Naive thymus-derived CD4-positive, alpha-beta T cell (primary cell): ENCODE data around the gene ATF7IP. TPM values are rescaled to one million over a fixed set of nuclear protein-coding genes. Genes with fewer than 3 reads are reported as not detected.

Experiments used
- ATAC-seq: fragments of 150-1000 bp; cut with Tn5 transposase; 2 replicates; pipeline ENCODE4 v1.10.0; 2021; ENCODE audit warnings: mild to moderate bottlenecking, moderate library complexity
- CTCF ChIA-PET: fragments of 350-600 bp; sonication (Branson Sonifier 250); formaldehyde crosslinking; loops from one replicate; lab custom pipeline; 2021; ENCODE audit warnings: antibody characterized with exemption; lab: Charles Lee
- POLR2A ChIA-PET: fragments of 350-600 bp; sonication (Branson Sonifier 250); formaldehyde crosslinking; loops from one replicate; lab custom pipeline; 2021; ENCODE audit warnings: antibody characterized with exemption, inconsistent platforms; lab: Charles Lee
- DNase-seq, 9 donors: peaks; one replicate each; pipeline versions ENCODE4 v3.0.0 to v3.0.0-alpha.2; 2020 to 2022; ENCODE audit warnings: mixed read lengths in 1 of 9
- H3K27ac ChIP-seq: one replicate; pipeline ENCODE4 v1.7.0; 2013; ENCODE audit warnings: mild to moderate bottlenecking, low read depth, low read length, moderate library complexity
- H3K27me3 ChIP-seq, 2 donors: one replicate each; pipeline ENCODE4 v1.7.0; 2013; ENCODE audit warnings: low read length in 2 of 2, mild to moderate bottlenecking in 2 of 2, moderate library complexity in 2 of 2; ENCODE audit not compliant: control insufficient read depth in 2 of 2, insufficient read depth in 2 of 2
- H3K36me3 ChIP-seq, 3 experiments: 1 replicate in 2 of 3; 2 replicates in 1 of 3; pipeline ENCODE4 v1.7.0; 2013; ENCODE audit warnings: low read length in 3 of 3, mild to moderate bottlenecking in 3 of 3, moderate library complexity in 1 of 3; ENCODE audit not compliant: insufficient read depth in 3 of 3, control insufficient read depth in 2 of 3
- H3K4me1 ChIP-seq, 2 donors: one replicate each; pipeline ENCODE4 v1.7.0; 2013; ENCODE audit warnings: low read length in 2 of 2, mild to moderate bottlenecking in 2 of 2, moderate library complexity in 1 of 2; ENCODE audit not compliant: control insufficient read depth in 2 of 2, insufficient read depth in 2 of 2
- H3K4me3 ChIP-seq: 2 replicates; pipeline ENCODE4 v1.7.0; 2013; ENCODE audit warnings: mild to moderate bottlenecking, low read length
- H3K9me3 ChIP-seq, 3 experiments: 1 replicate in 2 of 3; 2 replicates in 1 of 3; pipeline ENCODE4 v1.7.0; 2013; ENCODE audit warnings: low read length in 3 of 3; ENCODE audit not compliant: control insufficient read depth in 2 of 3
- H3K27ac Mint-ChIP-seq, 9 donors: one replicate each; pipeline ENCODE4 v1.8.0; 2020 to 2022; ENCODE audit warnings: mixed read lengths in 9 of 9, mild to moderate bottlenecking in 8 of 9, moderate library complexity in 5 of 9, inconsistent platforms in 2 of 9
- H3K27me3 Mint-ChIP-seq, 5 donors: one replicate each; pipeline ENCODE4 v1.8.0; 2021 to 2022; ENCODE audit warnings: mixed read lengths in 5 of 5, mild to moderate bottlenecking in 1 of 5
- H3K36me3 Mint-ChIP-seq, 5 donors: one replicate each; pipeline ENCODE4 v1.8.0; 2020 to 2022; ENCODE audit warnings: mixed read lengths in 5 of 5, mild to moderate bottlenecking in 3 of 5, inconsistent platforms in 1 of 5
- H3K4me1 Mint-ChIP-seq, 7 donors: one replicate each; pipeline ENCODE4 v1.8.0; 2020 to 2022; ENCODE audit warnings: mixed read lengths in 7 of 7, mild to moderate bottlenecking in 3 of 7, inconsistent platforms in 1 of 7
- H3K4me3 Mint-ChIP-seq, 10 donors: one replicate each; pipeline ENCODE4 v1.8.0; 2020 to 2022; ENCODE audit warnings: mild to moderate bottlenecking in 10 of 10, mixed read lengths in 10 of 10, moderate library complexity in 6 of 10, inconsistent platforms in 2 of 10
- H3K9me3 Mint-ChIP-seq, 11 donors: one replicate each; pipeline ENCODE4 v1.8.0; 2020 to 2022; ENCODE audit warnings: mixed read lengths in 11 of 11, mild to moderate bottlenecking in 4 of 11, inconsistent platforms in 1 of 11, moderate library complexity in 1 of 11
- intact Hi-C, 2 donors: fragments of 100-400 bp; cut with micrococcal nuclease; formaldehyde crosslinking; loops; one replicate each; pipeline ENCODE4 v1.15.1; 2023
- polyA plus RNA-seq, 2 donors: library from polyadenylated mRNA; unstranded; fragments of 300-500 nt; fragmentation: Illumina TruSeq; gene quantifications; one replicate each; pipeline ENCODE4 v1.2.3, GENCODE V29; 2021
- total RNA-seq, 6 experiments: library from RNA in 5 of 6; stranded (reverse) in 5 of 6; gene quantifications; 1 replicate in 5 of 6; 2 replicates in 1 of 6; pipeline ENCODE4 v1.2.3 and lab custom pipeline; 2021 to 2026

The ATF7IP gene
- total and polyA plus RNA-seq, 7 experiments from 2014 or later = 92.7 to 181 (median 134) TPM

GRCh38 chr12:14367040-14367661 lies 1.7 kb downstream of the ATF7IP start:
- Mint-ChIP-seq H3K4me1 (peaks cover 22 to 64% (median 46%) of the 10 kb centered on the region in 7 donors), H3K27me3 (peaks cover 0 to 2% (median 0%) of the 10 kb centered on the region in 5 donors), H3K4me3 (peak overlapping the region; percentile 78 to 97 (median 88)), H3K27ac (peak overlapping the region; percentile 88 to 98 (median 94)), H3K36me3 (peaks cover 0 to 23% (median 13%) of the 10 kb centered on the region in 5 donors), H3K9me3 (peaks cover 0 to 13% (median 1%) of the 10 kb centered on the region in 11 donors)
- CTCF ChIA-PET = interaction anchor here (2.6 to 2.9 kb wide), 3 partner anchors 19 to 50 kb away, joined by 16 to 33 read pairs (median 31); no protein-coding TSS in a partner anchor
- no peaks in the 10 kb centered on the region for H3K36me3 ChIP-seq
- peak overlapping the region; percentile 84 for H3K27ac ChIP-seq
- peaks cover 25 to 30% of the 10 kb centered on the region in 2 donors for H3K4me1 ChIP-seq
- peak overlapping the region; percentile 83 for H3K4me3 ChIP-seq
- no peaks in the 10 kb centered on the region for H3K27me3 ChIP-seq
- intact Hi-C loops = loop anchor here (1.0 to 5.0 kb wide), 7 partner anchors 9 to 1642 kb away; partner anchors contain the start of genes GSG1 (in 1 of the 2) and STRAP (in 1 of the 2)
- peak in 7 of 9 donors; percentile 36 to 77 (median 65) for DNase-seq
- H3K9me3 ChIP-seq = no peaks in the 10 kb centered on the region
- peak; percentile 49 for ATAC-seq
- POLR2A ChIA-PET = interaction anchor here (2.0 to 2.7 kb wide), 10 partner anchors 9 to 436 kb away, joined by 9 to 98 read pairs (median 42); partner anchors contain the start of genes C12orf60 and WBP11

- H3K27ac Mint-ChIP-seq = peak overlapping the region in 7 of 9 donors; percentile 79 to 92 (median 87)
- DNase-seq (peak in 1 of 9 donors; percentile 13), ATAC-seq (no peak)
- peaks cover 33 to 40% of the 10 kb centered on the region in 2 donors for H3K4me1 ChIP-seq
- no peaks in the 10 kb centered on the region for H3K36me3 ChIP-seq
- H3K9me3 Mint-ChIP-seq = peaks cover 0 to 13% (median 1%) of the 10 kb centered on the region in 11 donors
- peaks cover 0 to 2% (median 0%) of the 10 kb centered on the region in 5 donors for H3K27me3 Mint-ChIP-seq
- POLR2A ChIA-PET = interaction anchor here (0.6 to 5.8 kb wide), 4 partner anchors 16 to 1369 kb away, joined by 3 to 84 read pairs (median 8); no protein-coding TSS in a partner anchor
- intact Hi-C loops = loop anchor here (5.0 kb wide), 3 partner anchors 273 to 1267 kb away; partner anchors contain the start of gene GSG1 (in 1 of the 2)
- CTCF ChIA-PET = interaction anchor here (1.1 to 2.6 kb wide), 3 partner anchors 15 to 112 kb away, joined by 3 to 12 read pairs (median 4); no protein-coding TSS in a partner anchor
- H3K27ac ChIP-seq = peak overlapping the region; percentile 84
- peak overlapping the region in 9 of 10 donors; percentile 40 to 76 (median 69) for H3K4me3 Mint-ChIP-seq
- H3K4me3 ChIP-seq = no peak overlapping the region
- peaks cover 36 to 78% (median 61%) of the 10 kb centered on the region in 7 donors for H3K4me1 Mint-ChIP-seq
- peaks cover 0 to 23% (median 17%) of the 10 kb centered on the region in 5 donors for H3K36me3 Mint-ChIP-seq
- H3K27me3 ChIP-seq = no peaks in the 10 kb centered on the region
- H3K9me3 ChIP-seq = no peaks in the 10 kb centered on the region
Observed at GRCh38 chr12:14369311-14369710, 3.8 kb downstream of the ATF7IP start.

DNA sequence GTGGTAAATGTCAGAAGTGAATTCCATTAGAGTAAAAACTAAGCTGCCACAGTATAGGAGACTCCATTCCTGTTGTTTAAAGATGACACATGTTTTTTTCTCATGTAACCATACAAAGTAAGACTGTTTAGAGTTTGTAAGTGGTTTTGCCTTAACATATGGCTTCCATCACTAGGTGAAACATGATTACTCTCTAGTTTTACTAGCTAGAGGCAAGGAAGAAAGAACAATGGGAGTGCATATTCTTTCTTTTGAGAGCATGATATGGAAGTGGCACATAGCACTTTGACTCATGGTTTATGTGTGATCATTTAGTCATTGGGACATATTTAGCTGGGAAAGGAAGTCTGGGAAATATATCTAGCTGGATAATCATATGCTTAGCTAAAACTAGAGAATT lies 7.7 kb downstream of the ATF7IP start:
- intact Hi-C loops = loop anchor here in 1 of 2 donors (1.0 kb wide), 1 partner anchor 9 kb away; no protein-coding TSS in a partner anchor
- peak overlapping the region in 9 of 10 donors; percentile 10 to 81 (median 58) for H3K4me3 Mint-ChIP-seq
- peak overlapping the region; percentile 21 to 88 (median 74) for H3K27ac Mint-ChIP-seq
- H3K9me3 Mint-ChIP-seq = peaks cover 0 to 6% (median 0%) of the 10 kb centered on the region in 11 donors
- H3K27ac ChIP-seq = peak overlapping the region; percentile 31
- ChIA-PET CTCF (interaction anchor here (0.6 to 1.9 kb wide), 5 partner anchors 8 to 135 kb away, joined by 3 to 7 read pairs (median 4); no protein-coding TSS in a partner anchor), POLR2A (interaction anchor here (1.0 to 5.8 kb wide), 6 partner anchors 8 to 397 kb away, joined by 3 to 84 read pairs (median 8); partner anchors contain the start of gene ATF7IP)
- ATAC-seq (peak; percentile 27), DNase-seq (no peak)
- H3K36me3 ChIP-seq = no peaks in the 10 kb centered on the region
- peaks cover 0 to 44% (median 25%) of the 10 kb centered on the region in 5 donors for H3K36me3 Mint-ChIP-seq
- H3K4me3 ChIP-seq = no peak overlapping the region
- no peaks in the 10 kb centered on the region for H3K9me3 ChIP-seq
- H3K27me3 ChIP-seq = no peaks in the 10 kb centered on the region
- H3K4me1 ChIP-seq = peaks cover 35 to 41% of the 10 kb centered on the region in 2 donors
- H3K4me1 Mint-ChIP-seq = peaks cover 30 to 78% (median 71%) of the 10 kb centered on the region in 7 donors
- no peaks in the 10 kb centered on the region for H3K27me3 Mint-ChIP-seq

DNA sequence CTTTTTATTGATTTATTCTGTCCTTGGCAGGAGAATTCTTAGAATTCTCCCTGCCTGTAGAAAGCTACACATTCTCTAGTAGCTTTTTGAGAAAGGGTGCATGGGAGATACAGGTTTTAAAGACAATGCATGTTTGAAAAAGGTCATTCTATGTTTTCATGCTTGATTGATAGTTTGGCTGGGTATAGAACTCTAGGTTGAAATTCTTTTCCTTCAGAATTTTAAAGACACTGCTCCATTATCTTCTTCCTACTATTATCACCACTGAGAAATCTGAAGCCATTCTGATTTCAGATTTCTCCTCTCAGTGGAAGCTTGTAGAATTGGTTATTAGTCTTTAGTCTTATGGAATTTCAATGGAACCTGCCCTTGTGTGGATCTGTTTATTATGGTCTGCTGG lies 14.0 kb downstream of the ATF7IP start:
- Mint-ChIP-seq H3K4me1 (peaks cover 21 to 64% (median 54%) of the 10 kb centered on the region in 7 donors), H3K27ac (peak overlapping the region in 4 of 9 donors; percentile 21 to 73 (median 46)), H3K4me3 (peak overlapping the region in 1 of 10 donors; percentile 18), H3K9me3 (peaks cover 7 to 40% (median 22%) of the 10 kb centered on the region in 11 donors), H3K27me3 (no peaks in the 10 kb centered on the region), H3K36me3 (peaks cover 13 to 74% (median 40%) of the 10 kb centered on the region in 5 donors)
- intact Hi-C loops = no loop called here
- CTCF ChIA-PET = interaction anchor here (0.6 kb wide), 2 partner anchors 24 to 27 kb away, joined by 3 read pairs; no protein-coding TSS in a partner anchor
- no peak for DNase-seq
- Histone ChIP-seq H3K36me3 (peaks cover 0 to 8% (median 3%) of the 10 kb centered on the region in 3 experiments), H3K4me3 (no peak overlapping the region), H3K27ac (no peak overlapping the region), H3K9me3 (peaks cover 4 to 30% (median 12%) of the 10 kb centered on the region in 3 experiments), H3K4me1 (peaks cover 13 to 21% of the 10 kb centered on the region in 2 donors), H3K27me3 (no peaks in the 10 kb centered on the region)
- POLR2A ChIA-PET = interaction anchor here (0.8 kb wide), 1 partner anchor 14 kb away, joined by 3 read pairs; no protein-coding TSS in a partner anchor
- ATAC-seq = no peak

- DNase-seq = peak in 8 of 9 donors; percentile 47 to 84 (median 77)
- H3K36me3 Mint-ChIP-seq = peaks cover 3 to 55% (median 24%) of the 10 kb centered on the region in 5 donors
Observed at GRCh38 chr12:14384783-14385638, 19.5 kb downstream of the ATF7IP start.

More at GRCh38 chr12:14384783-14385638, 19.5 kb downstream of the ATF7IP start:
- H3K4me3 Mint-ChIP-seq = peak overlapping the region; percentile 65 to 85 (median 76)
- intact Hi-C loops = loop anchor here (1.0 to 10.0 kb wide), 12 partner anchors 9 to 1658 kb away; partner anchors contain the start of gene ATF7IP (in 2 of the 2)
- H3K36me3 ChIP-seq = no peaks in the 10 kb centered on the region
- peak overlapping the region; percentile 71 for H3K27ac ChIP-seq
- H3K4me1 Mint-ChIP-seq = peaks cover 31 to 79% (median 68%) of the 10 kb centered on the region in 7 donors
- ATAC-seq = peak; percentile 96
- H3K27me3 ChIP-seq = no peaks in the 10 kb centered on the region
- H3K9me3 Mint-ChIP-seq = peaks cover 3 to 20% (median 9%) of the 10 kb centered on the region in 11 donors
- H3K4me3 ChIP-seq = peak overlapping the region; percentile 18
- H3K9me3 ChIP-seq = peaks cover 0 to 14% (median 1%) of the 10 kb centered on the region in 3 experiments
- peaks cover 32 to 49% of the 10 kb centered on the region in 2 donors for H3K4me1 ChIP-seq
- H3K27ac Mint-ChIP-seq = peak overlapping the region; percentile 86 to 95 (median 93)
- POLR2A ChIA-PET = interaction anchor here (0.8 to 7.9 kb wide), 13 partner anchors 9 to 386 kb away, joined by 3 to 98 read pairs (median 15); partner anchors contain the start of gene ATF7IP
- H3K27me3 Mint-ChIP-seq = no peaks in the 10 kb centered on the region
- CTCF ChIA-PET = interaction anchor here (1.1 to 4.1 kb wide), 9 partner anchors 10 to 461 kb away, joined by 3 to 33 read pairs (median 5); partner anchors contain the start of gene ATF7IP
